H1 (cell line): ENCODE data around the gene NUB1. TPM values are rescaled to one million over a fixed set of nuclear protein-coding genes. Genes with fewer than 3 reads are reported as not detected.

Source experiments
- CTCF ChIA-PET: fragments of 300-600 bp; sonication (Branson Sonifier 250); formaldehyde crosslinking; loops from one replicate; lab custom pipeline; 2021; ENCODE audit not compliant: partially characterized antibody; lab: Charles Lee
- POLR2A ChIA-PET: fragments of 300-600 bp; sonication (Branson Sonifier 250); formaldehyde crosslinking; loops from one replicate; lab custom pipeline; 2021; ENCODE audit warnings: inconsistent platforms; ENCODE audit not compliant: partially characterized antibody; lab: Charles Lee
- DNase-seq, 2 experiments: peaks; one replicate each; pipeline versions ENCODE4 v3.0.0 to v3.0.0-alpha.2; 2010 to 2022; ENCODE audit warnings: low spot score in 2 of 2, low read depth in 1 of 2, mixed read lengths in 1 of 2
- FAIRE-seq: peaks from 2 replicates; lab custom pipeline; 2011; peaks lifted over from hg19 to GRCh38; lab: Jason Lieb, UNC
- H2AFZ ChIP-seq: 2 replicates; pipeline ENCODE4 v1.8.1; 2012; ENCODE audit warnings: low read length, inconsistent platforms
- H2AK5ac ChIP-seq: 2 replicates; pipeline ENCODE4 v1.6.1; 2013; ENCODE audit warnings: low read depth, low read length
- H2BK120ac ChIP-seq: replicated peaks from 2 replicates; pipeline ENCODE3; 2013; ENCODE audit warnings: low read depth, low read length, inconsistent platforms
- H2BK12ac ChIP-seq: 2 replicates; pipeline ENCODE4 v1.6.1; 2013; ENCODE audit warnings: low read depth, low read length
- H2BK15ac ChIP-seq: 2 replicates; pipeline ENCODE4 v1.6.1; 2013; ENCODE audit warnings: low read length
- H2BK20ac ChIP-seq: 2 replicates; pipeline ENCODE4 v1.6.1; 2013; ENCODE audit warnings: low read length
- H2BK5ac ChIP-seq: 2 replicates; pipeline ENCODE4 v1.6.1; 2013; ENCODE audit warnings: low read depth, low read length
- H3K14ac ChIP-seq: 2 replicates; pipeline ENCODE4 v1.6.1; 2013; ENCODE audit warnings: inconsistent platforms; ENCODE audit not compliant: insufficient read length
- H3K18ac ChIP-seq: 2 replicates; pipeline ENCODE4 v1.6.1; 2013; ENCODE audit warnings: low read length; ENCODE audit errors: extremely low read depth
- H3K23ac ChIP-seq: 2 replicates; pipeline ENCODE4 v1.6.1; 2013; ENCODE audit warnings: inconsistent platforms; ENCODE audit not compliant: insufficient read length
- H3K23me2 ChIP-seq: 2 replicates; pipeline ENCODE4 v1.6.1; 2013; ENCODE audit warnings: low read depth, low read length
- H3K27ac ChIP-seq: 2 replicates; pipeline ENCODE4 v1.6.1; 2011; ENCODE audit warnings: low read depth, low read length, inconsistent platforms
- H3K27me3 ChIP-seq, 4 experiments: replicated peaks in 1 of 4; 1 replicate in 1 of 4; 2 replicates in 3 of 4; pipeline versions ENCODE4 v1.6.1 to v1.8.1; 2011 to 2013; ENCODE audit warnings: low read length in 3 of 4, mild to moderate bottlenecking in 3 of 4, inconsistent platforms in 2 of 4, mixed read lengths in 2 of 4, moderate library complexity in 1 of 4; ENCODE audit not compliant: control insufficient read depth in 3 of 4, insufficient read depth in 3 of 4; ENCODE audit errors: extremely low read depth in 1 of 4
- H3K36me3 ChIP-seq, 4 experiments: 2 replicates each; pipeline versions ENCODE4 v1.6.1 to v1.8.1; 2011 to 2013; ENCODE audit warnings: mild to moderate bottlenecking in 4 of 4, low read length in 3 of 4, moderate library complexity in 2 of 4, control low read depth in 1 of 4, inconsistent platforms in 1 of 4; ENCODE audit not compliant: insufficient read depth in 4 of 4, control insufficient read depth in 2 of 4
- H3K4ac ChIP-seq: replicated peaks from 2 replicates; pipeline ENCODE3; 2013; ENCODE audit warnings: low read length, low read depth, mixed read lengths, inconsistent platforms; ENCODE audit not compliant: insufficient read length
- H3K4me1 ChIP-seq, 4 experiments: replicated peaks in 1 of 4; 1 replicate in 1 of 4; 2 replicates in 3 of 4; pipeline versions ENCODE4 v1.6.1 to v1.8.1; 2011 to 2013; ENCODE audit warnings: low read length in 3 of 4, inconsistent platforms in 2 of 4, mixed read lengths in 1 of 4; ENCODE audit not compliant: insufficient read depth in 4 of 4, control insufficient read depth in 3 of 4
- H3K4me2 ChIP-seq, 2 experiments: 2 replicates each; pipeline versions ENCODE4 v1.6.1 to v1.8.1; 2011 to 2013; ENCODE audit warnings: low read depth in 2 of 2, low read length in 2 of 2, control low read depth in 1 of 2, inconsistent platforms in 1 of 2, mild to moderate bottlenecking in 1 of 2; ENCODE audit not compliant: insufficient read depth in 1 of 2
- H3K4me3 ChIP-seq, 4 experiments: fragments of 200-600, 300-600 bp in 1 of 4; sonication (generic), shearing (Covaris generic), sonication (Bioruptor Twin) in 1 of 4; 2 replicates each; pipeline versions ENCODE4 v1.5.1 to v1.8.1; 2011 to 2016; ENCODE audit warnings: low read length in 4 of 4, low read depth in 3 of 4, control low read depth in 2 of 4, inconsistent platforms in 2 of 4, mild to moderate bottlenecking in 2 of 4, mixed read lengths in 1 of 4, moderate library complexity in 1 of 4; ENCODE audit not compliant: insufficient read depth in 2 of 4; ENCODE audit errors: extremely low read depth in 1 of 4
- H3K56ac ChIP-seq: replicated peaks from 2 replicates; pipeline ENCODE3; 2013; ENCODE audit warnings: low read depth, mild to moderate bottlenecking, mixed read lengths, low read length, inconsistent platforms; ENCODE audit not compliant: insufficient read length
- H3K79me1 ChIP-seq: 2 replicates; pipeline ENCODE4 v1.6.1; 2013; ENCODE audit warnings: low read depth, low read length, control low read depth
- H3K79me2 ChIP-seq, 2 experiments: 2 replicates each; pipeline versions ENCODE4 v1.6.1 to v1.8.1; 2012 to 2013; ENCODE audit warnings: low read length in 2 of 2, mild to moderate bottlenecking in 2 of 2, inconsistent platforms in 1 of 2; ENCODE audit not compliant: insufficient read depth in 2 of 2, control insufficient read depth in 1 of 2
- H3K9ac ChIP-seq, 4 experiments: replicated peaks in 1 of 4; 1 replicate in 1 of 4; 2 replicates in 3 of 4; pipeline versions ENCODE4 v1.6.1 to v1.8.1; 2011 to 2013; ENCODE audit warnings: low read depth in 3 of 4, low read length in 3 of 4, control low read depth in 2 of 4, mild to moderate bottlenecking in 2 of 4, moderate library complexity in 2 of 4, inconsistent platforms in 1 of 4; ENCODE audit errors: extremely low read depth in 1 of 4
- H3K9me3 ChIP-seq, 2 experiments: 2 replicates each; pipeline versions ENCODE4 v1.6.1 to v1.8.1; 2012 to 2013; ENCODE audit warnings: mild to moderate bottlenecking in 2 of 2, moderate library complexity in 2 of 2, control low read depth in 1 of 2, inconsistent platforms in 1 of 2, low read depth in 1 of 2, low read length in 1 of 2, mixed read lengths in 1 of 2; ENCODE audit not compliant: insufficient read depth in 2 of 2
- H4K20me1 ChIP-seq, 2 experiments: replicated peaks in 1 of 2; 2 replicates each; pipeline versions ENCODE3 to v1.8.1; 2011 to 2013; ENCODE audit warnings: inconsistent platforms in 2 of 2, low read length in 2 of 2, mild to moderate bottlenecking in 1 of 2; ENCODE audit not compliant: insufficient read depth in 2 of 2, control insufficient read depth in 1 of 2
- H4K5ac ChIP-seq: 2 replicates; pipeline ENCODE4 v1.6.1; 2013; ENCODE audit warnings: low read length, low read depth, mixed read lengths, inconsistent platforms; ENCODE audit not compliant: insufficient read length
- H4K8ac ChIP-seq: 2 replicates; pipeline ENCODE4 v1.8.0; 2013; ENCODE audit warnings: mild to moderate bottlenecking, moderate library complexity, low read length, inconsistent platforms; ENCODE audit not compliant: insufficient read depth; ENCODE audit errors: extremely low read depth
- H4K91ac ChIP-seq: replicated peaks from 2 replicates; pipeline ENCODE3; 2013; ENCODE audit warnings: low read length, mixed read lengths, inconsistent platforms; ENCODE audit not compliant: insufficient read length
- BRCA1 ChIP-seq: IDR thresholded peaks from 2 replicates; pipeline ENCODE4 v1.6.1; 2012; ENCODE audit warnings: low read depth, low read length, improper control_type of control experiment
- CREB1 ChIP-seq: IDR thresholded peaks from 2 replicates; pipeline ENCODE4 v1.6.1; 2012; ENCODE audit warnings: inconsistent platforms
- HDAC6 ChIP-seq: IDR thresholded peaks from one replicate; pipeline ENCODE4 v1.7.1; 2012; ENCODE audit warnings: low read depth, mild to moderate bottlenecking, inconsistent platforms, low read length, moderate library complexity
- KDM4A ChIP-seq: IDR thresholded peaks from one replicate; pipeline ENCODE4 v1.7.1; 2012; ENCODE audit warnings: low read depth, mild to moderate bottlenecking, moderate library complexity, low read length, inconsistent platforms; ENCODE audit not compliant: severe bottlenecking
- KDM5A ChIP-seq: fragments of 200-600 bp; IDR thresholded peaks from 2 replicates; pipeline ENCODE4 v1.7.1; 2012; ENCODE audit warnings: mild to moderate bottlenecking, low read length, inconsistent platforms, mixed read lengths
- POLR2A ChIP-seq, 2 experiments: IDR thresholded peaks; 1 replicate in 1 of 2; 2 replicates in 1 of 2; pipeline ENCODE4 v1.6.1; 2011; ENCODE audit warnings: low read depth in 2 of 2, low read length in 2 of 2, mild to moderate bottlenecking in 2 of 2; ENCODE audit errors: control extremely low read depth in 1 of 2
- POLR2AphosphoS5 ChIP-seq: IDR thresholded peaks from 2 replicates; pipeline ENCODE4 v1.6.1; 2011; ENCODE audit warnings: low read depth, low read length
- RFX5 ChIP-seq: IDR thresholded peaks from 2 replicates; pipeline ENCODE4 v1.6.1; 2011; ENCODE audit warnings: low read depth, low read length, improper control_type of control experiment, borderline replicate concordance
- SIRT6 ChIP-seq: IDR thresholded peaks from one replicate; pipeline ENCODE4 v1.7.1; 2012; ENCODE audit warnings: low read length, inconsistent platforms
- SP2 ChIP-seq: IDR thresholded peaks from 2 replicates; pipeline ENCODE4 v1.6.1; 2012; ENCODE audit warnings: mild to moderate bottlenecking, low read length, inconsistent platforms
- YY1 ChIP-seq: IDR thresholded peaks from 2 replicates; pipeline ENCODE4 v1.6.1; 2011; ENCODE audit warnings: low read depth, mild to moderate bottlenecking, low read length
- WGBS, 2 experiments: shearing (Covaris generic) in 1 of 2; methylation state at CpG; one replicate each; pipeline versions ENCODE4 v1.1.6 to v1.1.7; 2013 to 2015; ENCODE audit warnings: low lambda C conversion rate in 2 of 2, mixed read lengths in 2 of 2, inconsistent platforms in 1 of 2, low coverage in 1 of 2, missing lambda C conversion rate in 1 of 2; ENCODE audit not compliant: insufficient replicate concordance in 2 of 2, insufficient coverage in 1 of 2, insufficient read length in 1 of 2; ENCODE audit errors: extremely low coverage in 1 of 2, missing lambda C conversion rate in 1 of 2; 5-methylcytosine and 5-hydroxymethylcytosine counted together
- polyA plus RNA-seq, 7 experiments: library from polyadenylated mRNA; depleted of rRNA in 3 of 7; stranded (reverse) in 5 of 7; unstranded in 2 of 7; fragments of >200 nt in 5 of 7; fragments of 200-250 nt in 2 of 7; gene quantifications; 1 replicate in 5 of 7; 2 replicates in 1 of 7; 4 replicates in 1 of 7; pipeline versions ENCODE4 v1.2.1 to v1.2.3, GENCODE V29; 2011 to 2013; ENCODE audit warnings: missing spikeins in 2 of 7, mixed read lengths in 2 of 7
- total RNA-seq: library from RNA; stranded (reverse); fragmentation: NEBNext Ultra II Directional; extraction: Animal tissue kit (Norgen Biotek cat#: 25700); gene quantifications from 2 replicates; pipeline ENCODE4 v1.2.1, GENCODE V29; 2021
- TF ChIP-seq, protein P1 (sequence below): IDR thresholded peaks from 2 replicates; pipeline ENCODE4 v1.6.1; 2012; ENCODE audit warnings: inconsistent platforms
- TF ChIP-seq, protein P2 (sequence below): IDR thresholded peaks from 2 replicates; pipeline ENCODE4 v1.6.1; 2011; ENCODE audit warnings: low read length, improper control_type of control experiment

NUB1 gene
- total and polyA plus RNA-seq, 2 of the 8 experiments (the other 6 are each of a cell fraction or from before 2014, with no cell fraction given) = 22.1 to 43.5 TPM

DNA sequence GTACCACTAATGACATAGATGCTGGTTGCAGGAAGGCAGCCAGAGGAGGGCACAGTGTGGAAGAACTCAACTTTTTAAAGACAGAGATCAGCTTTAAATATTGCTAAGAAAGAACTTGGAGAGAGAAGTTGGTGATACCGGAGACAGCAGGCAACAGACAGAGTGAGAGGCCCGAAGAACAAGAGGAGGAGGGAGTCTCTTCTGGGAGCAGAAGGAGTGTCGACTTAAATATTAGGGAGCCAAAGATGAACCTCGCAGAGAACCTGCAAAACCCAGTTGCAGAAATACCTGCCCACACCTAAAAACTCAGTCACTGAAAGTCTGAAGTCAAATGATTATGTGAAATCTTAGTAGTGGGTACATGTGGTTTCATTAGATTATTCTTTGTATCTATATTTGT is 71.6 kb downstream of the NUB1 start:
- no peak overlapping the region for H4K91ac ChIP-seq
- H2BK120ac ChIP-seq = no peak overlapping the region
- H2AFZ ChIP-seq = no peak overlapping the region
- no peak overlapping the region for H4K5ac ChIP-seq
- H2AK5ac ChIP-seq = no peak overlapping the region
- H3K4me2 ChIP-seq = no peak overlapping the region
- peaks cover 0 to 2% of the 10 kb centered on the region in 2 experiments for H4K20me1 ChIP-seq
- no peaks in the 10 kb centered on the region for H3K9me3 ChIP-seq
- DNase-seq (no peak), FAIRE-seq (no peak)
- H3K14ac ChIP-seq = no peak overlapping the region
- POLR2A ChIA-PET = no interaction called here
- H3K23me2 ChIP-seq = peaks cover 21% of the 10 kb centered on the region
- CTCF ChIA-PET = interaction anchor here (3.0 kb wide), 1 partner anchor 35 kb away, joined by 17 read pairs; no protein-coding TSS in a partner anchor
- no peak overlapping the region for H3K27ac ChIP-seq
- no peaks in the 10 kb centered on the region for H3K79me1 ChIP-seq
- no peaks in the 10 kb centered on the region for H3K79me2 ChIP-seq
- H2BK20ac ChIP-seq = no peak overlapping the region
- H3K18ac ChIP-seq = no peak overlapping the region
- no peak overlapping the region for H2BK12ac ChIP-seq
- no peak overlapping the region for H3K23ac ChIP-seq
- no peak for TF ChIP-seq BRCA1
- no peak for TF ChIP-seq RFX5
- no peak for TF ChIP-seq HDAC6
- no peak for TF ChIP-seq KDM5A
- no peak for TF ChIP-seq YY1
- TF ChIP-seq CREB1 = no peak
- TF ChIP-seq, protein P1, sequence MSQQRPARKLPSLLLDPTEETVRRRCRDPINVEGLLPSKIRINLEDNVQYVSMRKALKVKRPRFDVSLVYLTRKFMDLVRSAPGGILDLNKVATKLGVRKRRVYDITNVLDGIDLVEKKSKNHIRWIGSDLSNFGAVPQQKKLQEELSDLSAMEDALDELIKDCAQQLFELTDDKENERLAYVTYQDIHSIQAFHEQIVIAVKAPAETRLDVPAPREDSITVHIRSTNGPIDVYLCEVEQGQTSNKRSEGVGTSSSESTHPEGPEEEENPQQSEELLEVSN = no peak
- TF ChIP-seq SIRT6 = no peak
- TF ChIP-seq KDM4A = no peak
- no peak for TF ChIP-seq POLR2AphosphoS5
- TF ChIP-seq, protein P2, sequence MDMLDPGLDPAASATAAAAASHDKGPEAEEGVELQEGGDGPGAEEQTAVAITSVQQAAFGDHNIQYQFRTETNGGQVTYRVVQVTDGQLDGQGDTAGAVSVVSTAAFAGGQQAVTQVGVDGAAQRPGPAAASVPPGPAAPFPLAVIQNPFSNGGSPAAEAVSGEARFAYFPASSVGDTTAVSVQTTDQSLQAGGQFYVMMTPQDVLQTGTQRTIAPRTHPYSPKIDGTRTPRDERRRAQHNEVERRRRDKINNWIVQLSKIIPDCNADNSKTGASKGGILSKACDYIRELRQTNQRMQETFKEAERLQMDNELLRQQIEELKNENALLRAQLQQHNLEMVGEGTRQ = no peak
- TF ChIP-seq SP2 = no peak
- no peak for TF ChIP-seq POLR2A (IDR thresholded peaks at IDR 0.05; ENCODE audit: control extremely low read depth in 1 of 2, low read depth in 2 of 2, low read length in 2 of 2)
- no peak overlapping the region for H3K4ac ChIP-seq
- H3K27me3 ChIP-seq = peaks cover 0 to 40% (median 26%) of the 10 kb centered on the region in 4 experiments; a peak in 6 of 7 replicates
- H2BK15ac ChIP-seq = no peak overlapping the region
- H3K9ac ChIP-seq = no peak overlapping the region
- H4K8ac ChIP-seq = no peak overlapping the region
- no peak overlapping the region for H3K56ac ChIP-seq
- no peaks in the 10 kb centered on the region for H3K36me3 ChIP-seq
- WGBS, 2 experiments = 83% methylated on average over 4 of the region's 4 CpGs; no CpG with 5 or more reads in 1 of the 2 experiments
- H3K4me1 ChIP-seq = peaks cover 0 to 22% (median 15%) of the 10 kb centered on the region in 4 experiments; a peak in 6 of 7 replicates
- H2BK5ac ChIP-seq = no peak overlapping the region
- H3K4me3 ChIP-seq = no peak overlapping the region
